SW 1271 (cell line): Measurements from ENCODE around the gene DRD2.

Experiments used
- DNase-seq, 2 experiments: peaks; one replicate each; lab custom pipeline; 2025; lab: John Stamatoyannopoulos, UW

DRD2 gene

DNA sequence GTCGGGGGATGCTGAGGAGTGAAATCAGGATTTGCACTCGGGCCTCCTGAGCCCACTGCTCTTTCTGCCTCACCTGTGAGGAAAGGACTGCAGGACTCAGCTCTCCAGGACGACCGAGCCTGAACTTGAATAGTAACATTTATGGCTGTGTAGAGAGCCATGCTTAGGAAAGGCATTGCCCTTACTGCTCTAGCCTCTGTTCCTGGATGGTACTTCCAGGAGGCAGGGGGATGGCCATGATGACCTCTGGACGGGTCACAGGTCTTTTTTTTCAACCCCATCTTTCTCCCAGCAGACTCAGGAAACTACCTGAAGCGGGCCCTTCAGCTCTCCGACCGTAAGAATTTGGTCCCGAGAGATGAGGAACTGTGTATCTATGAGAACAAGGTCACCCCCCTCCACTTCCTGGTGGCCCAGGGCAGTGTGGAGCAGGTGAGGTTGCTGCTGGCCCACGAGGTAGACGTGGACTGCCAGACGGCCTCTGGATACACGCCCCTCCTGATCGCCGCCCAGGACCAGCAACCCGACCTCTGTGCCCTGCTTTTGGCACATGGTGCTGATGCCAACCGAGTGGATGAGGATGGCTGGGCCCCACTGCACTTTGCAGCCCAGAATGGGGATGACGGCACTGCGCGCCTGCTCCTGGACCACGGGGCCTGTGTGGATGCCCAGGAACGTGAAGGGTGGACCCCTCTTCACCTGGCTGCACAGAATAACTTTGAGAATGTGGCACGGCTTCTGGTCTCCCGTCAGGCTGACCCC is 76.3 kb downstream of the DRD2 start:
- DNase-seq, result no peak

DNA sequence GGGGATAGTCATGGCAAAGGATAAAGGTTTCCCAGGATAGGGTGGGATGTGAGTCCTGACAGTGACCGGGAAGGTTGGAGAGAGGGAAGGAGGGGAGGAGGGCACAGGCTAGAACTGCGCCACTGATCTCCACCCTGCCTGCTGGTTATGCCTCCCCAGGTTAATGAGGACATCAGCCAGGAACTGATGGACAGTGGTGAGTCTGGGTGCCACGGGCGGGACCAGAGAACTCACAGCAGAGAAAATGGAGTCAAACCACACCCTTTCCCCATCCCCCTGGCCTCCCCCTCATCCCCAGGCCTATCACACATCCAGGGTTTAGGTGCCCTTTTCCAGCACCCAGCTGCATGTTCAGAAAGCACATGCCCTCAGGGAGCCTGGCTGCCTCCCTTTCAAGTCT is 77.4 kb downstream of the DRD2 start:
- DNase-seq, result no peak

DNA sequence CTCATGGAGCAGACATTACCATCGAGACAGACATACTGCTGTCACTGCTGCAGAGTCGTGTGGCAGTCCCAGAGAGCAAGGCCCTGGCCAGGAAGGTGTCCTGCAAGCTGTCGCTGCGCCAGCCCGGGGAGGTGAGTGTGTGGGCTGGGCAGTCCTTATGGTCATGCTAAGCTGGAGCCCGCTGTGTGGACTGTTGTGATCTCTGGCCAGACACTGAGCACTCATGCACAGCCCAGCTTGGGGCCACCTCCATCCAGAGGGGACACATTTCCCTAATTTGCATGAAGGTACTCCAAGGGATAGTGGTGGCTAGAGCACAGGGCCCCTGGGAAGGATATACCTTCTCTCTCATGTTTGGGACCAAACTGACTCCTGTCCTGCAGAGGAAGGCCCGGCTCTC is 78.0 kb downstream of the DRD2 start:
- no peak for DNase-seq

DNA sequence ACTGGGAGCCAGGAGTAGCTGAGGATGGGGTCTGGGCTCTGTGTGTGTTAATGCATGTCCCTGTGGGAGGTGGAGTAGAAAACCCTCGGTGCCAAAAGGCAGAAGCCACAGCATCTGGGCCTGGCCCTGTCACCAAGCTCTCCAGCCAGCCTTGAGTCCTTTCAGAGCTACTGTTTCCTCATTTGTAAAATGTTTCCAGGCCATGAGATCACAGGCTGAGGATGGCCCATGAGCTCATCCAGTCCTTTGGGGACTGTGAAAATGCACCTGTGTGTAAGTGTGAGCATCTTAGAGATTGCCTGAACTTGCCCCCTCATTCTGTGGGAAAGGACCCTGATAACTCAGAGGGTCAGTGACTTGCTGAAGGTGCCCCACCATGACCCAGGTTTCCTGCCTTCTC is 78.5 kb downstream of the DRD2 start:
- DNase-seq, result no peak

DNA sequence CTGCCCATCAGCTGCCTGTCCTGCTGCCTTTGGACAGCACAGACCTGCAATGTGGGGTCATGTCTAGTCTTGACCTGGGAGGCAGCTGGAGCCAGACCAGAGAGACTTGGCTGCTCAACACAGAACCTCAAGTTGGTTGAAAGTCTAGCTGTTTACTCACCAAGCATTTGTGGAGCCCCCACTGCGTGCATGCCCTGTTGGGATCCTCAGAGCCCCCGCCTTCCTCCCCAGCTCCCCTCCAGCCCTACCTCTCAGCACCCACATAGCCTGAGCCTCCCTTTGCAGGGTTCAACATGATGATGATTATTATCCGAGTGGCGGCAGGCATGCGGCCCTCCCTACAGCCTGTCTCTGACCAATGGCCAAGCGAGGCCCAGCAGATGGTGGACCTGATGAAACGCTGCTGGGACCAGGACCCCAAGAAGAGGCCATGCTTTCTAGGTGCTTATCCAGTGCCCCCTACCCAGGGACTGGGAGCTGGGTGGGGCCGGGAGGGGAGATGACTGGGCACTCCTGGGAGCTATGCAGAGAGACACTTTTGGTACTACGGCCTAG is 79.3 kb downstream of the DRD2 start:
- DNase-seq, result no peak

DNA sequence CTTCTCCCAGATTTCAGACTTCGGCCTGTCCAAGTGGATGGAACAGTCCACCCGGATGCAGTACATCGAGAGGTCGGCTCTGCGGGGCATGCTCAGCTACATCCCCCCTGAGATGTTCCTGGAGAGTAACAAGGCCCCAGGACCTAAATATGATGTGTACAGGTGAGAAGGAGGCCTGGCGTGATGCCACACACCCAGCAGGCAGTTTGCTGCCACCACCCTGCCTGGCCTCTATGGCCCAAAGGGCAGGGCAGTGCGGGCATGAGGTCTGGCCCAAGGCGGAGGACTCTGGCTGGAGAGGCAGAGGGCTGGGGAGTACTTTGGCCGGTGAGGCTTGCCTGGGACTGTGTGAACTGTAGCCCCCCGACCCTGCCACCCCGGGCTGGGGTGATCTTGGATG is 80.3 kb downstream of the DRD2 start:
- DNase-seq, result no peak

DNA sequence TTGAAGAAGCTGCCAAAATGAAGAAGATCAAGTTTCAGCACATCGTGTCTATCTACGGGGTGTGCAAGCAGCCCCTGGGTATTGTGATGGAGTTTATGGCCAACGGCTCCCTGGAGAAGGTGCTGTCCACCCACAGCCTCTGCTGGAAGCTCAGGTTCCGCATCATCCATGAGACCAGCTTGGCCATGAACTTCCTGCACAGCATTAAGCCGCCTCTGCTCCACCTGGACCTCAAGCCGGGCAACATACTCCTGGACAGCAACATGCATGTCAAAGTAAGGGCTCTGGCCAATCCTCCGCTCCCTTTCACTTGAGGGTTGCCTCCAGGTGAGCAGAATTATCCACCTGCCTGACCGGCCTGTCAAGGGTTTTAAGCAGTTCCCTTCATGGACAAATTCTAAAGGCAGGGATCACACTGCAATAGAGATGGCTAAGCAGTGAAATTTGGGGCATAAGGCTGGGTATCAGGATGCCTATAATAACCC is 81.7 kb downstream of the DRD2 start:
- no peak for DNase-seq

DNA sequence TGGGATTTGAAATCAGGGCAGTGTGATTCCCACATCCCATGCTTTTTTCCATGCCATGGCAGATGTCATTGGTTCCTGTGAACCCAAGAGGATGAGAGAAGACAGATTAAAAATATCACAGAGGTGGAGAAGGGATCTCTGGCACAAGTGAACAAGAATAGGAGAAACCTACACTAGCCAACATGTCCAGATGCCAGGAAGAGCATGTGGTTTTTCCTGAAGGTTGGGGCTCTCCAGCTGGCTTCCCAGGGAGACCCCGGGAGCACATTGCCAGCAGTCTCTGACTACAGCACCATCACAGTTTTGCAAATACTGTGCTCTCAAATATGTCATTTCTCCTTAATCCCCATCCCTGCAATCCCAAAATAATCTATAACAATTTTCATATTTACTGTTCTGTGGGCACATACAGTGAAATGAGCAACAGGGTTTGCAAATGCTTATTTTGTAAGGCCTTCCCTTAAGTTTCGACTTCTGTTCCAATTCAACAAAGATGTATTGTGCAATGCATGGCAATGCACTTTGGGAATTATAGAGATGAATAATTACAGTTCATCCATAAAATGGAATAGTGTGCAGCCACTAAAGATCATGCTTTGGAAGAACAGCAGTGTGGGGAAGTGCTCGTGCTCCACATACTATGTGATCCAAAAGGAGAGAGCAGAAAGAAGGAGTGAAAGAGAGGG is 82.8 kb downstream of the DRD2 start:
- DNase-seq, result no peak

DNA sequence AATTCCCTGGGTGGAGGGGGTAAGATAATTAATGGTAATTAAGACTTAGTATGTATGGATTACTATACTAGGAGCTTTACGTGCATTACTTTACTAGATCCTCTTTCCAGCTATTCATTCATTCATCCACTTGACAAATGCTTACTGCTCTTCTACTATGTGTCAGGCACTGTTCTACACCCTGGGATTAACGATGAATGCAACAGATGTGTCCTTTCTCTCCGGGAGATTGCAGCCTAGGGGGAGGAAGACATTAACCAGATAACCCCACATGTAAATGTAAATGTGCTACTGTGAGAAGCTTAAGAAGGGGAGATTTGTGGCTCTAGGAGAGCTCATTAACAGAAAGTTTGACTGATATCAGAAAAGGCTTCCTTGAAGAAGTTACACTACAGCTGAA is 85.9 kb downstream of the DRD2 start:
- no peak for DNase-seq

DNA sequence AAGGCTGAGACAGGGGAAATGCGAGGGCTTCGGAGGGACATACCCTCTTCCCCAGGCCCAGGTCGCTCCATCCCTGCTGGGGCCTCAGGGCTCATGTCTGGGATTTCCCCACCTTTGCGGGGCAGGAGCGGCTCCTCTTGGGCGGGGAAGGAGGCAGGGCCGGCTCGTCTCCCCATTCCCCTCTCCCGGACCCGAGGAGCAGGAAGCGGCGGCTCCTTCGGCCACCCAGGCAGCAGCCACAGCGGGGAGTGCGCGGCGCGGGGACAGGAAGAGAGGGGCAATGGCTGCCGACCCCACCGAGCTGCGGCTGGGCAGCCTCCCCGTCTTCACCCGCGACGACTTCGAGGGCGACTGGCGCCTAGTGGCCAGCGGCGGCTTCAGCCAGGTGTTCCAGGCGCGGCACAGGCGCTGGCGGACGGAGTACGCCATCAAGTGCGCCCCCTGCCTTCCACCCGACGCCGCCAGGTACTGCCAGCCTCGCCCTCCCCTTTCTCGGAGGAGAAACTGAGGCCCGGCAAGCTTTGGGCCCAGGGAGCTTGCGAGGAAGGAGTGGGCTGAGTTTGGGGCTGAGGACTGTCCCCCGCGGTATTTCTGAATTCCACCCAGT is 87.5 kb downstream of the DRD2 start, which contains the start of gene ANKK1:
Gene ANKK1 (plus strand): TSS at position 175 of the 607 bp plus-strand sequence. CDS start 106 bp downstream, at position 281.
- DNase-seq, result no peak

DNA sequence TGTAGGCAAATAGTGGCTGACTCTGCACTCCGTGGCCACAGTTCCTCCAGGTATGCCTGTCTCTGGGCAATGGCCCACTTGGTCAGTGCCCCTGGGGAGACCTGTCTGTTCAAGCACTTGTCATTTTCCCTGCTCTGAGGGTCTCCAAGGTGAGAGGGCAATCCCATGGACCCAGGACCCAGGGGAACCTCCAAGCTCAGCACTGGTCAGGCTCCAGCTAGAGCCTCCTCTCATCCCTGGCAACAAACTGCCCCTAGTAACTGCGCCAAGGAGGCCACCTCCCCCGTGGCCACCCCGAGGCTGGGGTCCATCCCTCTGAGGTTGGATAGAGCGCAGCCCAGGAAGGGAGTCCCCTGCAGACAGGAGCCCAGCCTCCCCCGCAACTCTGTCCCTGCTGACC is 88.3 kb downstream of the DRD2 start:
- DNase-seq, result no peak

DNA sequence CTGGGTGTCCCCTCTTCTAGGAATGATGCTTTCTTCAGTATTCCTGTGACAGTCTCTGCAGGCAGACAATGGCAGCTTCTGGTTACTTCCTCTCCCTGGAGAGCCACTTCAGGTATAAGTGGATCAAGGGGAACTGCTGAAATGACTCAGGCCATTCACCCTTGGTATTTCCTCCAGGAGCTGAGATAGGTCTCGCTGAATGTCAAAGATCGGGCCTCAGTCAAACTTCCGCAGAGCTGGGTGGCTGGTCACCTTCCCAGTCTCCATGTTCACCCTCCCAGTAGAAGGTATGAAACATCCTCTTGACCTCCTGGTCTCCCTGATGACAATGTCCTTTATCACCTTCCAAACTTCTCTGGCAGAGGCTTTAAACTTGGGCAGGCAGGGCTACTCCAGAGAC is 89.4 kb downstream of the DRD2 start:
- no peak for DNase-seq

DNA sequence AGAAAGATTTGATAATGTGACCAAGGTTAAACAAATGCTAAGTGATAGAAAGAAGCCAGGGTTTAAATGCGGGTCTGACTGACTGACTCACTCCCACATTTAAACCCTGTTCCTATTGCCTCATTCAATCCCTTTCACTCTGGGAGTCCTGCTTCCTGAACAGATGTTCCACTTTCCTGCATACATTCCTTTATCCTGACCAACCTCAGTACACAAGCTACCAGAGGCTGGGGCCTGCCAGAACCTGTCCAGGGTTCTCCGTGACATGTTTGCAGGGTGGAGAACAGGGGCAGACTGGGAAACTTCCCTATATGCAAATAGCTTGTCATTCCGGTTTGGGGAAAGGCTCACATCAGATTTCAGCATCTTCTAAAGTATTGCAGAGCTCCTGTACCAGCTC is 90.6 kb downstream of the DRD2 start:
- peak; percentile 23 to 81 for DNase-seq

DNA sequence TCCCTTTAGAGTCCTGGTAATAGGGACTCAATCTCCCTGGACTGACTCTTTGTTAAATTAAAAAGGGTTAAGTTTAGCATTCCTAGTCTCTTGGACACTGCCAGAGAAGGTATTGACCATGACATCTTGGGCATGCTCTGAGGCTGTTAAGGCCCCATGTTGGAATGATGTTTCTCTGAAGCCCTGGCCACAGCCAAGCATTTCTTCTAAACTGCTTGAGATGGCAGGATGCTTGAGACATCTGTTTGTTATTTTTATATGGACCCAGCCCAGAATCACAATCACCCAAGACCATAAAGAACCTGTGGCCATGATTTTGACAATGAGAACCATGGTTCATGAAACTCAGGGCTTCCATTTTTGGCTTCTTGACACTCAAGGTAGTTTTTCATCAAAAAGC is 93.1 kb downstream of the DRD2 start:
- DNase-seq, result no peak

DNA sequence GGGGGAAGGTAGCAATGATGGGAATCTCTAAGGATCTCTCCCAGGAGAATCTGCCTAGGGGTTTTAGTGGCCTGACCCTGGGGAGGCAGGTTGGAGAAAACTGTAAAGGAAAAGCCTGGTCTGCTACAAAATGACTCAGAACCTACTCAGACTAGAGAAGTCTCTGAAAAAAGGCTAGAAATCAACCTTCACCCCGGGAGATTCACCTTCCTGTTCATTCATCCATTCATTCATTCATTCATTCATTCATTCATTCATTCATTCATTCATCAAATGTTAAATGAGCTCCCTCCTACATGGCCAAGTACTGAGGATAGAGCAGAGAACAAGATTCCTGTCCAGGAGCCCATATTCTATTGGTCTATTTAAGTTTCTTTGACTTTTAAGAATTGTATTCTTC is 96.5 kb downstream of the DRD2 start:
- DNase-seq, result no peak

DNA sequence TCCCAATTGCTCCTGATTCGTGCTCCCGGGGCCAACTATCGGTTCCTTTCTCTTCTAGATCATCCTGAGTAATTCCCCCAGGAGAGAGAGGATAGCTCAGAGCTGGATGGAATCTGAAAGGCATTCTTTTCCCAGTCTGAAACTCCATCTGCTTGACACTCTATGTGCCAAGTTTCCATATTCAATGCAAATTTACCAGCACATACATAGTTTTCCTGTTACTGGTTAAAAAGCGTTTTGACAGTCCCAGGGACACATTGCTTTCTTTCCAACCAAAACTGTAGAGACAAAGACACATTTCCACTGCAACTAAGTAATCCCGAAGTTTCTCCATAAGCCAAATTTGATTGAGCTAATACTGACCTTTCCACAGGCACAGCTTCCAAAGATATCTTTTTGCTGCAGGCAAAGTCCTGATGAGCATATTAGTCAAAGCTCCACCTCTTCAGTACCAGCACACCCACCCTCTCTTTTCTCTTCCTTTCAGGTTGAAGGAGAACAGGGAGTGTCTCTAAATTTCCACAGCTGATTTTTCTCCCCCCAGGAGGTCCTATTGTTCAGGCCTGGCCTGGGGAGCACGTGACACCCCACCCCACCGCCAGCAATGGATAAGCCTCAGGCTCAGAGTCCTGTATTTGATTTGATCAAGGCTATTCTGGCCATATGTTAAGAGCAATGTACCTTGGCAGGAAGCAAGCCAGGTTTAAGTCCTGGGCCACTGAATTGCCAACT is 97.4 kb downstream of the DRD2 start:
- DNase-seq, result no peak

DNA sequence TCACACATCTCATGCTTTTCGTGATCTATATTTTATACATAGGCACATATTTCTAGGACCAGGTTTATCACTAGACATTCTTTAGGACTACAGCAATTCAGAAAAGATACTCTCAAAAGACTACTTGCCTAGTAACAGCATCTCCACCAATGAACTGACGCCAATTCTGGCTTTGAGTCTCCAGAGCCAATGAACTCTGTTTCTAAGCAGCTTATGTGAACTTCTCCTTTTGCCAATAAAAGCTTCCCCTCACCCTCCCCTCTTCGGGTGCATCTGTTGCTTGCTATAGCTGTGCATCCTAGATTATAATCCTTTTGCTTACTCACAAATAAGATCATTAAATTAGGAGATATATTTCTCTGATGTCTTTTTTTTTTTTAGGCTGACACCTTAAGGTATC is 99.0 kb downstream of the DRD2 start:
- DNase-seq, result no peak

DNA sequence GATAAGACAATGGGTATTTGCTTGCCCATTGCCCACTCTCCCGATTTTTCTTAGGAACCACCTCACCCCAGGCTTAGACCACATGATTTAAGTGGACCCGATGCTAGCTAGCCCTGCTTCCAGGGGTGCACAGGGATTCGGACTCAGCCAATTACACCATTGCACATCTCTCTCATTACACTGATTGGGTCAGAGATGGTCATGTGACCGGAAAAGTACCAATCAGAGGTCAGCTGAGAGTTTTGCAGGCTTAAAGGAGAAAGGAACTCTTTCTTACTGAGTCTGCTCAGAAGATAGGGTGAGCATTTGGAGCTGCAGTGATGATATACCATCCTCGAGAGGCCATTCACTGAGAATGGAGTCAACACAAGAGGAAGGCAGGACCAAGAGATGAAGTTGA is 99.8 kb downstream of the DRD2 start:
- no peak for DNase-seq

DNA sequence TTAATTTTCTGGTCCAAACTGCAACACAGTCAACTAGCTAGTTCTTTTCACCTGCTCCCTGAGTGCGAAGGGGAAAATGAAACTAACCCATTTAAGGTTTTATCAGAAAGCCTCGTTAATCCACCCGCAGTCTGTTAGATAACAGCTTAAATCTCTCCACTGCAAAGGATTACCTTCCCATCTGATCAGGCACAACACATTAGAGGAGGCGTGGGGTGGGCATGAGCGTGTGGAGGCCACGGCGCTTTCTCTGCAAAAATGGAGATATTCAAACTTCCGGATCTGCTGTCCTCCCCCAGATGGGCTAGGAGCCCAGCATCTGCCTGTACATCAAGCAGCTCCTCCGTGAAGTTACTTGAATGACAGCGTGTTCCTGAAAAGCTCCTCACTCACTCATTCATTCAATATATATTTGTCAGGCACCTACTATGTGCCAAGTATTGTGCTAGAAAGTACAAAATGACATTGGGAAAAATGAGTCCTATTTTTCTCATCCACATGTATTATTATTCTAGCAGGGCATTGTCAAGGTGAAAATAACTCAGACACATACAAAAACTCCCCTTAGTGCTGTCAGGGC is 101.1 kb downstream of the DRD2 start:
- no peak for DNase-seq

DNA sequence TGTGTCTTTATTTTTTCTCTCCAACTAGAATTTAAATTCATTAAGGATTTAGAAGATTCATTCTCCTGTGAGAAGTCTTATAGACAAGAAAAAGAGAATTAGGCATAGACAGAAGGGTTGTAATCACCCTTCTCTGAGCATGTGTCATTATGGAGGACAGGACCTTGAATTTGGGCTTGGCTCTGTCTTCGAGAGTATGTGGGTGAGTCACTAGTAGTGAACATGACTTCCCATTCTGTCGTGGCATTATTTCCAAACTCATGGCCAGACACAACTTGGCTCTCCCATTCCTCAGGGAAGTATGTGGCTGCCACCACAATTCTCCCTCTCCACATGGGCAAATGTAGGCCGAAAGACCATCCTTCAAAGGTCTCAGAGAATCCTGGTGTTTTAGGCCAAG is 101.9 kb downstream of the DRD2 start:
- no peak for DNase-seq

DNA sequence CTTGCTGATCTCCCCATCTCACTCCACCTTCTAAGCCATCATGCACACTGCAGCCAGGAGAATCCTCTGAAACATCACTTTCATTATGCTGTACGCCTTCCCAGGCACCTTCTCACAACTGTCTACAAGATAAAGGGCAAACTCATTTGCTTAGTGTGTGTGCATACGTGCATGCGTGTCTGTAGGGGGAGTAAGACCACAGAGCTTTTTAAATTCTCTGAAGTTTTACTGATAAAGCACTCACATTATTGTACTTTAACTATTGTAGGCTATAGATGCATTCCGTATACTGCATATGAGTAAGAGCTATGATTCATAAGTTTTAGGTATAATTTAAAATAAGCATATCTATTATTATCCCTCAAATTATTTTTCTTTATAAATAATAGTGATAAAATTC is 102.9 kb downstream of the DRD2 start:
- no peak for DNase-seq

DNA sequence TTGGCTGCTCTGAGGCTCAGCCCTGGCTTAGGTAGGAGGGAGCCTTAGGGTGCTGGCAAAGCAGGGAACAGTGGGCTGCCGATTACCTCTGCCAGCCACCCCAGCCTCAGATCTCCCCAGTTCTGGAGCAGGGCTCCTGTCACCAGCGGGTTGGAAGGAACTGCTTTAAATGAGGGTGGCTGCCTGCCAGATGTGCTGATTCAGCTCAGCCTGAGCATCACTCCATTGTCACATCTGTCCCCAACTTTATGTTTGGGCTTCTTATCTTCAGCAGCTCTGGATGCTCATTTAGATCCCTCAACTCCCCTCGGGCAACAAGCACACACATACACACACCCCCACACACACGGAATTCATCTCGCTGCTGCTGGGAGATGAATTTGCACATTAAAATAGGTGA is 104.6 kb downstream of the DRD2 start:
- no peak for DNase-seq
